IMR-90 (cell line): ENCODE measurements around the gene GFRA4. TPM values are rescaled to one million over a fixed set of nuclear protein-coding genes. Genes with fewer than 3 reads are reported as not detected.

Source experiments
- ATAC-seq: fragments of 200-7000 bp; cut with Tn5 transposase; 2 replicates; pipeline ENCODE4 v1.9.1; 2020; ENCODE audit warnings: low read depth, mild to moderate bottlenecking, moderate library complexity
- BruUV-seq: library from RNA; stranded (reverse); fragments of 400-500 nt; replicated peaks from 2 replicates; lab custom pipeline; 2021; lab: Mats Ljungman, UMichigan
- CTCF ChIA-PET: fragments of 300-600 bp; formaldehyde crosslinking; extraction: SDS; loops from one replicate; lab custom pipeline; 2021; ENCODE audit warnings: antibody characterized with exemption; lab: Yijun Ruan, JAX
- POLR2A ChIA-PET: fragments of 300-600 bp; sonication (Branson Sonifier 250); formaldehyde crosslinking; loops from one replicate; lab custom pipeline; 2022; ENCODE audit warnings: antibody characterized with exemption; ENCODE audit not compliant: unreplicated experiment; lab: Charles Lee
- DNase-seq: peaks from one replicate; pipeline ENCODE4 v3.0.0; 2013
- H2AFZ ChIP-seq: replicated peaks from 2 replicates; pipeline ENCODE3; 2013; ENCODE audit warnings: low read length, mild to moderate bottlenecking; ENCODE audit not compliant: poor library complexity
- H2AK5ac ChIP-seq: 2 replicates; pipeline ENCODE4 v1.6.1; 2013; ENCODE audit warnings: low read depth, low read length, inconsistent platforms
- H2AK9ac ChIP-seq: replicated peaks from 2 replicates; pipeline ENCODE3; 2013; ENCODE audit warnings: mild to moderate bottlenecking, low read depth, low read length, moderate library complexity; ENCODE audit not compliant: poor library complexity
- H2BK120ac ChIP-seq: 2 replicates; pipeline ENCODE4 v1.6.1; 2013; ENCODE audit warnings: low read depth, low read length, inconsistent platforms
- H2BK15ac ChIP-seq: 3 replicates; pipeline ENCODE4 v1.6.1; 2013; ENCODE audit warnings: low read depth, low read length, inconsistent platforms
- H2BK20ac ChIP-seq: 2 replicates; pipeline ENCODE4 v1.6.1; 2013; ENCODE audit warnings: low read depth, mild to moderate bottlenecking, inconsistent platforms, low read length, moderate library complexity
- H2BK5ac ChIP-seq: 2 replicates; pipeline ENCODE4 v1.6.1; 2013; ENCODE audit warnings: mild to moderate bottlenecking, low read depth, low read length, inconsistent platforms; ENCODE audit not compliant: poor library complexity, severe bottlenecking
- H3K14ac ChIP-seq: replicated peaks from 2 replicates; pipeline ENCODE4 v1.6.1; 2013; ENCODE audit warnings: low read depth, low read length, inconsistent platforms
- H3K18ac ChIP-seq: 2 replicates; pipeline ENCODE4 v1.6.1; 2013; ENCODE audit warnings: low read depth, low read length, control low read depth
- H3K23ac ChIP-seq: 2 replicates; pipeline ENCODE4 v1.6.1; 2013; ENCODE audit warnings: low read depth, low read length, inconsistent platforms
- H3K27ac ChIP-seq: 2 replicates; pipeline ENCODE4 v1.5.1; 2013; ENCODE audit warnings: mild to moderate bottlenecking, control low read depth, low read length; ENCODE audit not compliant: insufficient read depth
- H3K27me3 ChIP-seq: 2 replicates; pipeline ENCODE4 v1.6.1; 2013; ENCODE audit warnings: low read length; ENCODE audit not compliant: control insufficient read depth, insufficient read depth
- H3K36me3 ChIP-seq: 2 replicates; pipeline ENCODE4 v1.6.1; 2013; ENCODE audit warnings: low read length, mixed read lengths; ENCODE audit not compliant: control insufficient read depth, insufficient read depth
- H3K4ac ChIP-seq: 2 replicates; pipeline ENCODE4 v1.6.1; 2013; ENCODE audit warnings: low read depth, low read length, inconsistent platforms
- H3K4me1 ChIP-seq: 2 replicates; pipeline ENCODE4 v1.6.1; 2013; ENCODE audit warnings: low read length, mixed read lengths; ENCODE audit not compliant: control insufficient read depth, insufficient read depth
- H3K4me2 ChIP-seq: 2 replicates; pipeline ENCODE4 v1.6.1; 2013; ENCODE audit warnings: low read depth, mild to moderate bottlenecking, control low read depth, low read length, moderate library complexity
- H3K4me3 ChIP-seq: 2 replicates; pipeline ENCODE4 v1.5.1; 2013; ENCODE audit warnings: low read depth, mild to moderate bottlenecking, control low read depth, low read length, moderate library complexity; ENCODE audit not compliant: insufficient read depth
- H3K56ac ChIP-seq: 2 replicates; pipeline ENCODE4 v1.6.1; 2013; ENCODE audit warnings: low read length, inconsistent platforms; ENCODE audit not compliant: insufficient read depth; ENCODE audit errors: extremely low read depth
- H3K79me1 ChIP-seq, 2 experiments: 2 replicates each; pipeline ENCODE4 v1.6.1; 2013; ENCODE audit warnings: low read length in 2 of 2, inconsistent platforms in 1 of 2, low read depth in 1 of 2
- H3K9ac ChIP-seq: 2 replicates; pipeline ENCODE4 v1.6.1; 2013; ENCODE audit warnings: low read depth, low read length, control low read depth
- H3K9me1 ChIP-seq: 2 replicates; pipeline ENCODE4 v1.6.1; 2013; ENCODE audit warnings: low read length, inconsistent platforms; ENCODE audit not compliant: insufficient read depth
- H3K9me3 ChIP-seq: 2 replicates; pipeline ENCODE4 v1.6.1; 2013; ENCODE audit warnings: low read length; ENCODE audit not compliant: control insufficient read depth, insufficient read depth
- H4K20me1 ChIP-seq: 2 replicates; pipeline ENCODE4 v1.6.1; 2013; ENCODE audit warnings: low read length, inconsistent platforms; ENCODE audit not compliant: insufficient read depth
- H4K5ac ChIP-seq: 2 replicates; pipeline ENCODE4 v1.6.1; 2013; ENCODE audit warnings: mild to moderate bottlenecking, low read depth, low read length, control low read depth
- H4K8ac ChIP-seq, 2 experiments: 2 replicates each; pipeline ENCODE4 v1.6.1; 2013; ENCODE audit warnings: low read depth in 2 of 2, low read length in 2 of 2, control low read depth in 1 of 2, inconsistent platforms in 1 of 2
- H4K91ac ChIP-seq: 2 replicates; pipeline ENCODE4 v1.6.1; 2013; ENCODE audit warnings: low read depth, low read length, inconsistent platforms; ENCODE audit not compliant: insufficient read depth
- BHLHE40 ChIP-seq: fragments of 150-350 bp; IDR thresholded peaks from 2 replicates; pipeline ENCODE4 v1.6.1; 2016; ENCODE audit warnings: mild to moderate bottlenecking, low read depth, low read length
- CHD1 ChIP-seq: IDR thresholded peaks from 2 replicates; pipeline ENCODE4 v1.6.1; 2012; ENCODE audit warnings: low read depth, low read length, improper control_type of control experiment
- MXI1 ChIP-seq: IDR thresholded peaks from 2 replicates; pipeline ENCODE4 v1.6.1; 2012; ENCODE audit warnings: low read depth, mild to moderate bottlenecking, low read length, moderate library complexity, borderline replicate concordance
- SMC3 ChIP-seq: fragments of 150-350 bp; IDR thresholded peaks from 2 replicates; pipeline ENCODE4 v1.6.1; 2016; ENCODE audit warnings: low read depth, mild to moderate bottlenecking, antibody characterized with exemption, low read length, moderate library complexity
- WGBS, 2 experiments: methylation state at CpG; one replicate each; pipeline versions ENCODE4 v1.1.5 to v1.1.7; 2013; ENCODE audit warnings: missing lambda C conversion rate in 2 of 2; ENCODE audit not compliant: insufficient read length in 1 of 2; ENCODE audit errors: extremely low coverage in 2 of 2; 5-methylcytosine and 5-hydroxymethylcytosine counted together
- dilution Hi-C: fragments of 300-500 bp; cut with HindIII; formaldehyde crosslinking; loops from one replicate; pipeline ENCODE4 v1.14.3; 2018; ENCODE audit warnings: low sequenced_read_pairs; ENCODE audit not compliant: unreplicated experiment
- in situ Hi-C: fragments of 300-500 bp; cut with MboI; formaldehyde crosslinking; loops from 3 replicates; pipeline ENCODE4 v1.14.3; 2019; ENCODE audit warnings: low sequenced_read_pairs, inconsistent platforms, mixed read lengths
- intact Hi-C: fragments of 100-400 bp; cut with micrococcal nuclease; formaldehyde crosslinking; loops from 2 replicates; pipeline ENCODE4 v1.10.0; 2022
- polyA plus RNA-seq, 3 experiments: library from polyadenylated mRNA; depleted of rRNA; stranded (reverse); fragments of >200 nt; gene quantifications; 2 replicates each; pipeline ENCODE4 v1.2.3, GENCODE V29; 2012; ENCODE audit warnings: low replicate concordance in 1 of 3
- total RNA-seq: library from RNA; depleted of rRNA; stranded (reverse); fragments of >200 nt; gene quantifications from 2 replicates; pipeline ENCODE4 v1.2.3, GENCODE V29; 2012

Gene GFRA4
- total and polyA plus RNA-seq, 2 of the 4 experiments (the other 2 are of a cell fraction): not detected

DNA sequence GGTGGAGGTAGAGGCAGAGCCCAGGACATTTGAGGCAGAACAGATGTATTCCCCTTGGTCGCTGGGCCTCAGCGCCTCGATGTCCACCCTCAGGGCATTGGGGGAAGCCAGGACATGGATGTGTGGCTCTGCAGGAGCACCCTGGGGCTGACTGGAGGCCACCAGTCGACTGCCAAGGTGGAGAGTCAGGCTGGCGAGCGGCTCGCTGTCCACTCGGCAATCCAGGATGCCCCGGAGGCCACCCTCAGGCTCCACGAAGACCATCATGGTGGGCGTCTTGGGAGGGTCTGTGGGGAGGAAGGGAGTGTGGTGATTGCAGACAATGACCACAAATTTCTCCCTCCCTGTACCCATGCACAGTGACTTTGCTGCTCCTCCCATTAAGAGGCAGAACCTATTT, 26.8 kb upstream of the GFRA4 start:
- ATAC-seq (no peak), DNase-seq (no peak)
- Histone ChIP-seq H3K36me3 (no peaks in the 10 kb centered on the region), H3K79me1 (no peaks in the 10 kb centered on the region), H3K4me2 (no peak overlapping the region), H3K27ac (no peak overlapping the region), H2BK5ac (no peak overlapping the region), H3K4me1 (peaks cover 16% of the 10 kb centered on the region), H2AK5ac (no peak overlapping the region), H3K18ac (no peak overlapping the region), H3K9me3 (no peaks in the 10 kb centered on the region), H4K91ac (no peak overlapping the region), H3K27me3 (peaks cover 5% of the 10 kb centered on the region; the same call in 1 of the 2 replicates), H3K56ac (no peak overlapping the region), H4K8ac (no peak overlapping the region), H3K23ac (no peak overlapping the region), H4K5ac (no peak overlapping the region), H2BK120ac (no peak overlapping the region), H3K4me3 (no peak overlapping the region), H3K9me1 (peaks cover 17% of the 10 kb centered on the region), H3K9ac (no peak overlapping the region), H4K20me1 (no peaks in the 10 kb centered on the region), H3K14ac (no peak overlapping the region), H3K4ac (no peak overlapping the region), H2BK15ac (no peak overlapping the region), H2AK9ac (no peak overlapping the region), H2AFZ (peak overlapping the region; percentile 41), H2BK20ac (no peak overlapping the region)
- dilution Hi-C loops (no loop called here), intact Hi-C loops (no loop called here), in situ Hi-C loops (no loop called here)
- TF ChIP-seq MXI1: no peak
- no peak for TF ChIP-seq BHLHE40
- TF ChIP-seq SMC3: no peak
- no peak for TF ChIP-seq CHD1
- POLR2A ChIA-PET: no interaction called here
- no TSS peak for BruUV-seq
- no CpG with 5 or more reads among the region's 11 CpGs for WGBS, 2 experiments
- CTCF ChIA-PET: no interaction called here
